OCI-LY3 (cell line): ENCODE results near the gene FERMT1.

Source experiments
- CTCF ChIP-seq: fragments of 200-600, 300-600 bp; sonication (generic); IDR thresholded peaks from 2 replicates; pipeline ENCODE4 v1.5.1; 2014; ENCODE audit warnings: antibody characterized with exemption, low read length, low read depth
- EZH2phosphoT487 ChIP-seq: fragments of 200-600 bp; shearing (Covaris generic); IDR thresholded peaks from 2 replicates; pipeline ENCODE4 v1.6.1; 2018; ENCODE audit warnings: antibody characterized with exemption, mixed run types, low read depth

GRCh38 chr20:6066582-6066981, 56.2 kb downstream of the FERMT1 start:
- TF ChIP-seq CTCF = no peak
- no peak for TF ChIP-seq EZH2phosphoT487
